Kidney (tissue), 14 donors: ENCODE data around the gene NYAP2. TPM values are rescaled to one million over a fixed set of nuclear protein-coding genes. Genes with fewer than 3 reads are reported as not detected.

Experiments used
- DNase-seq, 5 donors: peaks; one replicate each; pipeline ENCODE4 v3.0.0-alpha.2; 2013 to 2020
- FAIRE-seq: peaks from 2 replicates; lab custom pipeline; 2012; peaks lifted over from hg19 to GRCh38; lab: Jason Lieb, UNC
- H3K27ac ChIP-seq, 2 donors: one replicate each; pipeline ENCODE4 v1.7.0; 2013; ENCODE audit warnings: low read depth in 2 of 2, low read length in 2 of 2, inconsistent platforms in 1 of 2
- H3K27me3 ChIP-seq: one replicate; pipeline ENCODE4 v1.7.1; 2013; ENCODE audit warnings: low read length, inconsistent platforms; ENCODE audit not compliant: control insufficient read depth, insufficient read depth
- H3K36me3 ChIP-seq, 3 donors: one replicate each; pipeline versions ENCODE4 v1.7.0 to v1.7.1; 2013; ENCODE audit warnings: low read length in 3 of 3, control low read depth in 1 of 3, inconsistent platforms in 1 of 3; ENCODE audit not compliant: insufficient read depth in 3 of 3, control insufficient read depth in 2 of 3
- H3K4me1 ChIP-seq, 3 donors: one replicate each; pipeline versions ENCODE4 v1.7.0 to v1.7.1; 2013; ENCODE audit warnings: low read length in 3 of 3, inconsistent platforms in 1 of 3, low read depth in 1 of 3; ENCODE audit not compliant: control insufficient read depth in 2 of 3, insufficient read depth in 2 of 3
- H3K4me3 ChIP-seq, 3 donors: one replicate each; pipeline versions ENCODE4 v1.7.0 to v1.8.1; 2013; ENCODE audit warnings: low read length in 3 of 3, control low read depth in 1 of 3, inconsistent platforms in 1 of 3
- H3K9ac ChIP-seq, 3 donors: one replicate each; pipeline versions ENCODE4 v1.7.0 to v1.7.1; 2013; ENCODE audit warnings: low read length in 3 of 3, control low read depth in 1 of 3, inconsistent platforms in 1 of 3
- H3K9me3 ChIP-seq, 3 donors: one replicate each; pipeline versions ENCODE4 v1.7.0 to v1.7.1; 2013; ENCODE audit warnings: low read length in 3 of 3, control low read depth in 1 of 3, inconsistent platforms in 1 of 3; ENCODE audit not compliant: control insufficient read depth in 2 of 3, insufficient read depth in 1 of 3
- CTCF ChIP-seq: IDR thresholded peaks from 3 replicates; pipeline ENCODE4 v1.5.1; 2012; ENCODE audit warnings: mild to moderate bottlenecking, moderate library complexity, borderline replicate concordance; ENCODE audit not compliant: insufficient read depth; ENCODE audit errors: extremely low read depth
- intact Hi-C: fragments of 100-400 bp; cut with DNase I; formaldehyde crosslinking; loops from one replicate; pipeline ENCODE4 v1.11.1; 2022
- polyA plus RNA-seq: library from polyadenylated mRNA; stranded (reverse); fragments of 350-450 nt; fragmentation: Illumina TruSeq; extraction: RNeasy Lipid Tissue Mini Kit (QIAGEN cat#74804); gene quantifications from one replicate; pipeline ENCODE4 v1.2.3, GENCODE V29; 2014; ENCODE audit warnings: low read depth, low replicate concordance; ENCODE audit not compliant: insufficient read depth
- total RNA-seq: library from RNA; stranded (reverse); fragmentation: NEBNext Ultra II Directional; extraction: Animal tissue kit (Norgen Biotek cat#: 25700); gene quantifications from one replicate; pipeline ENCODE4 v1.2.1, GENCODE V29; 2021
- donor health status: control.
- donor health status: control.
- donor health status: control.
- donor health status: control.
- donor health status: control.
- donor health status: DM: yes; HTN: yes; CAD: no.
- donor health status: Normal renal cell carcinoma (clear cell type).

Gene NYAP2
- total and polyA plus RNA-seq, 2 donors from 2014 or later: 0.66 TPM; not detected in 1

DNA sequence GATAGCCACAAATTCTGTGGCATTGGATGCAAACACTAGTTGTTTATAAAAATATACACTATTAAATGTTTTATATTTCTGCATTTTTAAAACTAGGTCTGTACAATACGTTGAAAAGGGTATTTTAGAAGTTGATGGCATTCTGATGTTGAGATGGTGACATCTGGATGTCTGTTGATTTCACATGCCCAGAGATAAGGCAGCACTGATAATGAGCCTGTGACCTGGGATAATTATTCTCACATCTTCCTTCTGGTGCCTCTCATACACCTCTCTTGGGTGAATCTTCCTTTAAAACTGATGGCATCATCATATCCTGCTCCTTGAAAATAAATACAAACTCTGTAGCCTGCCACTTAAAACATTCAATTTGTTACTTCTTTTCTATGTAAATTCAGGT lies 208.6 kb downstream of the NYAP2 start:
- Histone ChIP-seq H3K9ac (no peak overlapping the region), H3K9me3 (no peaks in the 10 kb centered on the region), H3K27me3 (no peaks in the 10 kb centered on the region), H3K4me3 (no peak overlapping the region), H3K27ac (no peak overlapping the region), H3K4me1 (no peaks in the 10 kb centered on the region), H3K36me3 (no peaks in the 10 kb centered on the region)
- DNase-seq (no peak), FAIRE-seq (no peak)
- intact Hi-C loops: no loop called here
- no peak for TF ChIP-seq CTCF

DNA sequence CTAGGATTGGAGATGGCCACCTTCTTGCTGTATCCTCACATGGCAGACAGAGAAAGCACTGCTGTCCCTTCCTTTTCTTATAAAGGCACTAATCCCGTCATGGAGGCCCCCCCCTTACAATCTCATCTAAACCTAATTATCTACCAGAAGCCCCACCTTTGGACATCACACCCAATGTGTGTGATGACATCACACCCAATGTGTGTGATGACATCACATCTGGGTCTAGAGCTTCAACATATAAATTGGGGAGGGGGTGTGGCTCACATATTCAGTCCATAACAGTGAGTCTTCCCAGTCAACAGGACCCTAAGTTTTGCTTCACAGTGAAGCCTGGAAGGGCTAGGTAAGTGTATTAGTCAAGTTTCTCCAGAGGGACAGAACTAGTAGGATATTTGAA lies 213.1 kb downstream of the NYAP2 start:
- Histone ChIP-seq H3K27ac (no peak overlapping the region), H3K9me3 (no peaks in the 10 kb centered on the region), H3K9ac (no peak overlapping the region), H3K4me1 (no peaks in the 10 kb centered on the region), H3K36me3 (no peaks in the 10 kb centered on the region), H3K27me3 (no peaks in the 10 kb centered on the region), H3K4me3 (no peak overlapping the region)
- intact Hi-C loops: no loop called here
- no peak for TF ChIP-seq CTCF
- DNase-seq (no peak), FAIRE-seq (no peak)

DNA sequence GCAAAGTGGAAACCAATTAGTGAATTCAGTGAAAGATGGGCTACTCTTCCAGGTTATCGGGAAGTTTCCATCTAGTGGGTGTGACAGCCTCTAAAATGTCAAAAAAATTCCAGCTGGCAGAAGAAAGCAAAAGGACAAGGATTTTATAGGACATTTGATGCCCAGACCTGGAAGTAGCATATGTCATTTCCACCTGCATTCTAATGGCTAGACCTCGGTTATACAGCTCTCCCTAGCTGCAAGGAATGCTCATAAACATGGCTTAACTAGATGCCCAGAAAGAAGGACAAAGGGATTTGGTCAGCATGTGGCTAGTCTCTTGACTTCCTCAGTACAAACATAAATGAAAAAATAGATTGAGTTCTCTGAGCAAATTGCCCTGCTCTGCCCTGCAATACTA lies 215.4 kb downstream of the NYAP2 start:
- no peak overlapping the region for H3K4me3 ChIP-seq
- TF ChIP-seq CTCF: no peak
- FAIRE-seq (no peak), DNase-seq (peak in 2 of 5 donors; percentile 1 to 3)
- no peaks in the 10 kb centered on the region for H3K4me1 ChIP-seq
- intact Hi-C loops: no loop called here
- no peaks in the 10 kb centered on the region for H3K9me3 ChIP-seq
- no peaks in the 10 kb centered on the region for H3K36me3 ChIP-seq
- H3K27me3 ChIP-seq: no peaks in the 10 kb centered on the region
- no peak overlapping the region for H3K27ac ChIP-seq
- no peak overlapping the region for H3K9ac ChIP-seq

GRCh38 chr2:225615514-225615913 lies 216.0 kb downstream of the NYAP2 start:
- Histone ChIP-seq H3K4me1 (no peaks in the 10 kb centered on the region), H3K36me3 (no peaks in the 10 kb centered on the region), H3K27me3 (no peaks in the 10 kb centered on the region), H3K9ac (no peak overlapping the region), H3K9me3 (no peaks in the 10 kb centered on the region), H3K4me3 (no peak overlapping the region), H3K27ac (no peak overlapping the region)
- FAIRE-seq (no peak), DNase-seq (no peak)
- intact Hi-C loops: no loop called here
- no peak for TF ChIP-seq CTCF
